ENCODE data around the gene OR2V1.
"Not testable (repeated sequence)": the region's sequence is repeated elsewhere in the genome, so short reads cannot be mapped to it uniquely, and the experiment has no call there.

OR2V1 gene

DNA sequence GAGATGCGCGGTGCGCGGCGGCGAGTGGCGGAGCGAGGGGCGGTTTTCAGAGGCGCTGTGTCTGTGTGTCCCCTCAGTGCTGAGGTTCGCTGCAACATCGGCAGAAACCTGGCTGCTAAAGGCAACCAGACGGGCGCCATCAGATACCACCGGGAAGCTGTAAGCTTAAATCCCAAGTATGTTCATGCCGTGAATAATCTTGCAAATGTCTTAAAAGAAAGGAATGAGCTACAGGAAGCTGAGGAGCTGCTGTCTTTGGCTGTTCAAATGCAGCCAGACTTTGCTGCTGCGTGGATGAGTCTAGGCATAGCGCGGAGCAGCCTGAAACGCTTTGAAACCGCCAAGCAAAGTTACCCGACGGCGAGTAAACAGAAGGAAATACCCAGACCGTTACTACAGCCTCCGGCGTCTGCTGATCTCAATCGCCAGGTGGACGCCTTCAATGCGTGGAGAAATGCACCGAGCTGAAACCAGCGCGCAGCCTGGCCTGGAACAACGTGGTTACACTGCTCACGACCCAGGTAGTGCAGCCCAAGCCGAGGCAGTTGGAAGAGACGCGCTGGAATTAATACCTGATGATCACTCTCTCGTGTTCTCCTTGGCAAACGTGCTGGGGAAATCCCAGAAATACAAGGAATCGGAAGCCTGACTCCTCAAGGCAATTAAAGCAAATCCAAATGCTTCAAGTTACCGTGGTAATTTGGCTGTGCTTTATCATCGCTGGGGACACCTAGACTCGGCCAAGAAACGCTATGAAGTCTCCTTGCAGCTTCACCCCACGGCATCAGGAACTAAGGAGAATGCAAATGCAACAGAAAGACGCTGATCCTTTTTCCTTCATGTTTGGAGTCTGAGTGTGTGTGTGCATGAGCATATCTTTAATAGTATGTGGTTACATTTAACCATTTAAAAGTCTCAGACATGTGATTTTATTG, 15.9 kb downstream of the OR2V1 start:
- TF ChIP-seq, protein P1, sequence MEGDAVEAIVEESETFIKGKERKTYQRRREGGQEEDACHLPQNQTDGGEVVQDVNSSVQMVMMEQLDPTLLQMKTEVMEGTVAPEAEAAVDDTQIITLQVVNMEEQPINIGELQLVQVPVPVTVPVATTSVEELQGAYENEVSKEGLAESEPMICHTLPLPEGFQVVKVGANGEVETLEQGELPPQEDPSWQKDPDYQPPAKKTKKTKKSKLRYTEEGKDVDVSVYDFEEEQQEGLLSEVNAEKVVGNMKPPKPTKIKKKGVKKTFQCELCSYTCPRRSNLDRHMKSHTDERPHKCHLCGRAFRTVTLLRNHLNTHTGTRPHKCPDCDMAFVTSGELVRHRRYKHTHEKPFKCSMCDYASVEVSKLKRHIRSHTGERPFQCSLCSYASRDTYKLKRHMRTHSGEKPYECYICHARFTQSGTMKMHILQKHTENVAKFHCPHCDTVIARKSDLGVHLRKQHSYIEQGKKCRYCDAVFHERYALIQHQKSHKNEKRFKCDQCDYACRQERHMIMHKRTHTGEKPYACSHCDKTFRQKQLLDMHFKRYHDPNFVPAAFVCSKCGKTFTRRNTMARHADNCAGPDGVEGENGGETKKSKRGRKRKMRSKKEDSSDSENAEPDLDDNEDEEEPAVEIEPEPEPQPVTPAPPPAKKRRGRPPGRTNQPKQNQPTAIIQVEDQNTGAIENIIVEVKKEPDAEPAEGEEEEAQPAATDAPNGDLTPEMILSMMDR (conservative IDR thresholded peaks at IDR 0.05; ENCODE audit: low read depth, low read length), result no peak
- DNase-seq (ENCODE audit: low read depth), result peak; percentile 39
- no peak overlapping the region for H3K4me3 ChIP-seq (ENCODE audit: low read depth, low read length)

DNA sequence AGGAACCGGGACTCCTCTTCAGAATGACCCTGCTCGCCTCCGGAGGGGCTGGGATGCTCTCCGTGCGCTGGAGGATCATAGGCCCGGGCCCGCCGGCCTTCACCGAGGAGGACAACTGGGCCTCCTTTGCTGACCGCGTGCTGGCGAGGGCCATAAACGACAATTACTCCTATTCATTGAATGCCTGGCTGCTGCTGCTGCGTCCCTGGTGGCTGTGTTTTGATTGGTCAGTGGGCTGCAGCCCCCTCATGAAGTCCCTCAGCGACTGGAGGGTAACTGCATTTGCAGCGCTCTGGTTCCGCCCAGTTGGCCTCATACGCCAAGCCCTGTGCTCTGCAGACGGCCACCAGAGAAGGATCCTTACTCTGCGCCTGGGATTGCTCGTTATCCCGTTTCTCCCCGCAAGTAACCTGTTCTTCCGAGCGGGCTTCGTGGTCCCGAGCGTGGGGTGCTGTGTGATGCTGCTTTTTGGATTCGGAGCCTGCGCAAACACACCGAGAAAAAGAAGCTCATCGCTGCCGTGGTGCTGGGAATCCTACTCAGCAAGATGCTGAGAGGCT, 16.6 kb downstream of the OR2V1 start:
- no peak overlapping the region for H3K4me3 ChIP-seq (ENCODE audit: low read depth, low read length)
- TF ChIP-seq, protein P1 (conservative IDR thresholded peaks at IDR 0.05; ENCODE audit: low read depth, low read length), result no peak
- no peak for DNase-seq (ENCODE audit: low read depth)

DNA sequence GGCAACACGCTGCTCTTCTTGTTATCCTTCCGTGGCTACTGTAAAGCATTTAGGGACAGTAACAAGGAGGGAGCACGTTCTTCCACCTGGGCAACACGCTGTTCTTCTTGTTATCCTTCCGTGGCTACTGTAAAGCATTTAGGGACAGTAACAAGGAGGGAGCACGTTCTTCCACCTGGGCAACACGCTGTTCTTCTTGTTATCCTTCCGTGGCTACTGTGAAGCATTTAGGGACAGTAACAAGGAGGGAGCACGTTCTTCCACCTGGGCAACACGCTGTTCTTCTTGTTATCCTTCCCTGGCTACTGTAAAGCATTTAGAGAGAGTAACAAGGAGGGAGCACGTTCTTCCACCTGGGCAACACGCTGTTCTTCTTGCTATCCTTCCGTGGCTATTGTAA, 17.4 kb downstream of the OR2V1 start:
- not testable (repeated sequence) for H3K4me3 ChIP-seq (ENCODE audit: low read depth, low read length); DNase-seq (ENCODE audit: low read depth)

DNA sequence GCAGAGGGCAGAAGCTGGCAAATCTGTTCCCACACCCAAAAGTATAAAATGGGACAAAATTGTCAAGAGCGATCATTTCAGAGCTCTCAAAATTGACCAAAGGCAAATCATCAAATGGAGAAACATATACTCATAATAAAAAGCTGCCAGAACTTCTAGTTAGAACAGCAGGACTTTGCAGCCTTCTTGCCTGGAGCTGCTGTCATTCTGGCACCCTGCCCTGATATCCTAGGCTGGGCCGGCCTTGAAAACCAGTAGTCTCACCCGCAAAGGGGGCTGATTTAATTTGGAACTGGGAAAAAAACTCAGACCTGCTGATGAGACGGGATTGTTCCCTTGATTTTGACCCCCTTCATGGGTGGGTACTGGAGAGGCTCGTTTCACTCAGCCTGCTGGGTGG, 18.5 kb downstream of the OR2V1 start:
- TF ChIP-seq, protein P1 (conservative IDR thresholded peaks at IDR 0.05; ENCODE audit: low read depth, low read length), result no peak
- DNase-seq (ENCODE audit: low read depth), result no peak
- no peak overlapping the region for H3K4me3 ChIP-seq (ENCODE audit: low read depth, low read length)

DNA sequence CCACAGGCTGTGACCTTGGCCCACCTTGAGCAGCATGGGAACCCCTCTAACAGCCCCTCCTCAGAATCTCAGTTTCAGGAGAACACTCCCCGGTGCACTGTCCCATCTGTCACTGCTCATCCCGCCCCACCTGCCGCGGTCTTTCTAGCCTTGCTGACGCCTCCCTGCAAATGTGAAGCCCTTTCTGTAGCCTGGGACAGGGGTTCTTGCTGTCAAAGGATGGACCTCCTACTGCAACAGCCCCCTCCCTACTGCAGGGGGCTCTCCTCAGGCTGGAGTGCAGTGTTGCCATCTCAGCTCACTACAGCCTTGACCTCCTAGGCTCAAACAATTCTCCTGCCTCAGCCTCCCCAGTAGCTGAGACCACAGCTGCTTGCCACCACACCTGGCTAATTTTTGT, 20.0 kb downstream of the OR2V1 start:
- TF ChIP-seq, protein P1 (conservative IDR thresholded peaks at IDR 0.05; ENCODE audit: low read depth, low read length), result no peak
- DNase-seq (ENCODE audit: low read depth), result no peak
- no peak overlapping the region for H3K4me3 ChIP-seq (ENCODE audit: low read depth, low read length)

DNA sequence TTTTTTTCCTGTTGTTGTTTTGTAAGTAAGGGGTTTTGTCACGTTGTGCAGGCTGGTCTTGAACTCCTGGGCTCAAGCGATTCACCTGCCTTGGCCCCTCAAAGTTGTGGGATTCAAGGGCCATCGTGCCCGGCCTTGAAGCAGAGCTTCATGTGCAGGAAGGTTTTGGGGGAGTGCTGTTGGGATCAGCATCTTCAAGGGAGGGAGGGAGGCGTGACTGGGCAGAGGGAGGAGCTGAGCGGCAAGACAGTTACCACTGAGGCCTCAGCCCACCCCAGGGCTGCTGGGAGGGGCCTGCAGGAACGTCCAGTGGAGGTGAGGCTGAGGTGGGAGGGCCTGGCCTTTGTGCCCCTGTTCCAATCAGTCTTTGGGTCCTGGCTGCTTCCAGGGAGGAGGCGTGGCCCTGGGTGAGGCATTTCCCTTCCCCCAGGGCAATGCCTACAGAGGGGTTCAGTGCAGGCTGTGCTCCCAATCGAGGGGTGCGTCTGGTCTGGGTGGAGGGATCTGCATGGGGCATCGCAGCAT, 21.4 kb downstream of the OR2V1 start:
- no peak for DNase-seq (ENCODE audit: low read depth)
- no peak overlapping the region for H3K4me3 ChIP-seq (ENCODE audit: low read depth, low read length)
- TF ChIP-seq, protein P1 (conservative IDR thresholded peaks at IDR 0.05; ENCODE audit: low read depth, low read length), result no peak

DNA sequence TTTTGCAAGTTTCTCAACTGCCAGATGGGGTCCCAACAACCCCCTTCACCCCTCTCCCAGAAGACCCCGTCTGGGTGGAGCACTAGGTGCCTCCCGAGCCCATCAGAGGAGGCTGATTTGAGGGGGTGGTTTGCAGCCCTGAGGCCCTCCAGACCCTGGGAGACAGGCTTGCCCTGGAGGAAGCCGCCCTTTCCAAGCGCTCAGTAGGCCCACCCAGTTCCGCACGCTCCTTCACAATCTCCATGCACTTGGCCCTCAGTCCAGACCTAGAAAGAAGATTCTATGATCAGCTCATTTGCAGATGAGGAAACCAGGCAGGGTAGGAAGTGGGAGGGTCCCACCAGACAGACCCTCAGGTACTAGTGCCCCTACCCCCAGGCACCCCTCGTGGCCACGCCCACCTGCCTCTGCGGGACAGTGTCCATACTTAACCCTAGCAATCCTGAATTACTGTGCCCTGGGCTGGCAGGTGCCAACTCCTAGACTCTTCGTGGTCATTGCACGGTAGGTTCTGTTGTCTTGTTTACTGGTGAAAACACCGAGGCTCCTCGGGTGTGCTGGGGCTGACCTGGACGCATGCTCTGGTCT, 22.3 kb downstream of the OR2V1 start:
- no peak for DNase-seq (ENCODE audit: low read depth)
- TF ChIP-seq, protein P1 (conservative IDR thresholded peaks at IDR 0.05; ENCODE audit: low read depth, low read length), result no peak
- H3K4me3 ChIP-seq (ENCODE audit: low read depth, low read length), result no peak overlapping the region

All from choroid plexus epithelial cell (primary cell).